ENCODE results near the gene BCL2. TPM values are rescaled to one million over a fixed set of nuclear protein-coding genes. Genes with fewer than 3 reads are reported as not detected.

BCL2 gene
- total RNA-seq, 1 donor from 2014 or later, result 20.5 TPM

DNA sequence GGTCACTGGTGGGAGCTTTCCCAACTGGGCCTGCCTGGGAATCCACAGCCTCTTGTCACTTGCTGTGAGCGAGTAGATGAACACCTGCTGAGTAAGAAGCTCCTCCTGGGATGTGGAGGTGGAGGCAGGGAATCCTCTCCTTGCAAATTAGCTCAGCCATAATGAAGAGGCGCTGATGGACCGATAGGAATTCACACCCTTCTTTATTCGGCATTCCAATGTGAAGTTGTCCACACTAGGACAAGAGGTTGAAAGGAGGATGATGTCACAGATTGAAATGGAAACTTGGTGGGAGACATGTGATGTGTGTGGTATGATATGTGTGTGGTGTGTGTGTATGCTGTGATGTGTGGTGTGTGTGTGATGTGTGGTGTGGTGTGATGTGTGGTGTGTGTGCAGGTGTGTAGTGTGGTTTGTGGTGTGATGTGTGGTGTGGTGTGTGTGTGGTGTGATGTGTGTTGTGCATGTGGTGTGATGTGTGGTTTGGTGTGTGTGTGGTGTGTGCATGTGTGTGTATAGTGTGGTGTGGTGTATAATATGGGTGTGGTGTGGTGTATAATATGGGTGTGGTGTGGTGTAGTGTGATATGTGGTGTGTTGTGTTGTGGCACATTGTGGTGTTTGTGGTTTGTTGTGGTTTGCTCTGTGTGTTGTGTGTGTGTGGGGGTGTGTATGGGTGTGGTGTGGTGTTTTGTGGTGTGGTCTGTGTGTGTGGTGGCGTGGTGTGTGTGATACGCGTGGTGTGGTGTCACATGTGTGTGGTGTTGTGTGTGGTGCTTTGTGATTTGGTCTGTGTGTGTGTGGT, 216.4 kb downstream of the BCL2 start:
- intact Hi-C loops (cut with DNase I), result no loop called here
- no peaks in the 10 kb centered on the region for H3K36me3 ChIP-seq
- H3K27me3 ChIP-seq, result no peaks in the 10 kb centered on the region
- no peak overlapping the region for H3K4me3 ChIP-seq
- TF ChIP-seq, protein P1, sequence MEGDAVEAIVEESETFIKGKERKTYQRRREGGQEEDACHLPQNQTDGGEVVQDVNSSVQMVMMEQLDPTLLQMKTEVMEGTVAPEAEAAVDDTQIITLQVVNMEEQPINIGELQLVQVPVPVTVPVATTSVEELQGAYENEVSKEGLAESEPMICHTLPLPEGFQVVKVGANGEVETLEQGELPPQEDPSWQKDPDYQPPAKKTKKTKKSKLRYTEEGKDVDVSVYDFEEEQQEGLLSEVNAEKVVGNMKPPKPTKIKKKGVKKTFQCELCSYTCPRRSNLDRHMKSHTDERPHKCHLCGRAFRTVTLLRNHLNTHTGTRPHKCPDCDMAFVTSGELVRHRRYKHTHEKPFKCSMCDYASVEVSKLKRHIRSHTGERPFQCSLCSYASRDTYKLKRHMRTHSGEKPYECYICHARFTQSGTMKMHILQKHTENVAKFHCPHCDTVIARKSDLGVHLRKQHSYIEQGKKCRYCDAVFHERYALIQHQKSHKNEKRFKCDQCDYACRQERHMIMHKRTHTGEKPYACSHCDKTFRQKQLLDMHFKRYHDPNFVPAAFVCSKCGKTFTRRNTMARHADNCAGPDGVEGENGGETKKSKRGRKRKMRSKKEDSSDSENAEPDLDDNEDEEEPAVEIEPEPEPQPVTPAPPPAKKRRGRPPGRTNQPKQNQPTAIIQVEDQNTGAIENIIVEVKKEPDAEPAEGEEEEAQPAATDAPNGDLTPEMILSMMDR (IDR thresholded peaks at IDR 0.05), result no peak
- DNase-seq (ENCODE audit: low spot score in 2 of 2), result no peak
- H3K27ac ChIP-seq, result no peak overlapping the region
- H3K9me3 ChIP-seq, result no peaks in the 10 kb centered on the region
- no peaks in the 10 kb centered on the region for H3K4me1 ChIP-seq

DNA sequence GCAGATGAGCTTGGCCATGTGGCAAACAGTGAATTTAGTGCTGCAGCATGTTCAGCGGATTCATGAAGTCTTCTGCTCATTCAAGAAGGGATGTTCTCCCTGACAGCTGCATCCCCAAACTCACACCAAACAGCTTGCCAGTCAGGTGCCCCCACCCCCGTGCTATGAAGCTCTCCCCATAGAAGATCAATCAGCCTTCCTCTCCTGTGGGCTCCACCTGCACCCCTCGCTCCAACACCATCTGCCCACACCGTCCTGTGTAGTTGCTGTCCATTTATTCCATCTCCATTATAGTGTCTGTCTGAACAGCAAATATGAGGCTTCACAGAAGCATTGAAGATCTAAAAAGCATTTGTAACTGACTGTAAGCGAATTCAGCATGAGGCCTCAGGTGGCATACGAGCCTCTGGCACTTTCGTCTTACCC, 218.9 kb downstream of the BCL2 start:
- Histone ChIP-seq H3K4me3 (no peak overlapping the region), H3K36me3 (no peaks in the 10 kb centered on the region), H3K9me3 (no peaks in the 10 kb centered on the region), H3K27ac (no peak overlapping the region), H3K27me3 (no peaks in the 10 kb centered on the region), H3K4me1 (no peaks in the 10 kb centered on the region)
- intact Hi-C loops (cut with DNase I), result no loop called here
- DNase-seq (ENCODE audit: low spot score in 2 of 2), result no peak
- TF ChIP-seq, protein P1 (IDR thresholded peaks at IDR 0.05), result no peak

DNA sequence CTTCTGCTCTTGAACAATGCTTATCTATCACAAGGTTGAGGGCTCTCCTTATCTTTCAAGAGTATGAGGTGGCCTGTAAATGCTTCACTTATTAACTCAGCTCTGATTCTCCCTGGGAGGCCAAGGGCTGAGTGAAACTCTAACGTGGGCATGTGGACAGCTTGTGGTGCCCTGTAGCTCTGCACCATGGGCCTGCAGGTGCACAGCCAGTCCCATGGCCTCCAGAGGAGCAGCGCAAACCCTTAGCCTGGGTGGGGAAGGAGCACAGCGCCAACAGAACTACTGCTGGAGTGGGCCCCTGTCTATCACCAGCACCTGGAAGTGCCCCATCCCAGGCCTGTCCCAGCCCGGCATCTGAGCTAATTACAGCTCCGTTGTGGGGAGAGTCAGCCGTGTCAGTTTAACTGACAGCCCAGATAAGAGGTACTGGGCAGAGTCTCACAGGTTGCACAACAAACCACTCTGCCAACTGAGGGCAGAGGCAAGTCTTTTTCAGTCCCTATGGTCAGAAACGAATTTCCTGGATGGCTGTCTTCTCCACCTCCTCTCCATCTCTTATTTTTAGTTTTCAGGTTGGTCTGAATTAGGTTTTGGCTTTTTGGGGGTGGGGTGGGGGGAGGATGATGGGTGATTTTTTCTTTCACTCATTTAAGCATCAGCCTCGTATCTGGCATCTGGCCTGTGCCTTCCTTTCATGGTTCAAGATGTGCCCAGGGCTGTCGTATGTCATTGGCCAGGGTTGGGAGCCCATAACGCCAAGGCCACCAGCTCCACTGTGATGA, 219.5 kb downstream of the BCL2 start:
- Histone ChIP-seq H3K27me3 (no peaks in the 10 kb centered on the region), H3K4me1 (no peaks in the 10 kb centered on the region), H3K36me3 (no peaks in the 10 kb centered on the region), H3K4me3 (no peak overlapping the region), H3K9me3 (no peaks in the 10 kb centered on the region), H3K27ac (no peak overlapping the region)
- DNase-seq (ENCODE audit: low spot score in 2 of 2), result no peak
- intact Hi-C loops (cut with DNase I), result no loop called here
- TF ChIP-seq, protein P1 (IDR thresholded peaks at IDR 0.05), result no peak

DNA sequence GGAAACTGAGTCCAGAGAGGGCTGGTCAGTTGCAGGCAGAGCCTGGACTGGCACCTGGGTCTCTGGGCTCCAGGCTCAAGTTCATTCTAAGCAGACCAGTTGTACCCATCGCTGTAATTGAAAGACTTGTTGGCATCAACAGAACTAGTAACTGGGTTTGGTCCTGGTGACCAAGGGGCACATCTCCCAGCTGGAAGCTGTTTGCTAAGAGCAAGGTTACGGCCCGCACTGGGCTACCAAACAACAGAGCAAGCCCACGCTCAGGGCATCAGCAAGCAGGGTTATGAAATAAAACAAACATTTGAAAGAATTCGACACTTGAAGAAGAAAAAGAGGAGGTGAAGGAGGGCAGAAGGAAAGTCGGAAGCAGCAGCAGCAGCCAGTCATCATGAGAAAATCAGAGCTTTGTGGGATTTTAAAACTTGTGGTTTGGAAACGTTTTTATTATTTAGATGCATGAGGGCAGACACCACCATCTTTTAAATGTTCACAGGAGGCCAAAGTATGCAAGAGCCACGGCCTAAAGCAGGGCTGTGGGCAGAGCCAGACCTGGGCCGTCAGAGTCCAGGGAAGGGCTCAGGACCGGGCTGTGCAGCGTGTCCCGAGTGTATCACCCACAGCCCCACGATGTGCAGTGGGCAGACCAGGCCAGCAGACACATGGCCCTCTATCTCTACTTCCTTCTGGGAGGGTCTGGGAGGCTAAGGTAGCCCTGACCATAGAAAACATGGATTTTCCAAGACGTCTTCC, 220.3 kb downstream of the BCL2 start:
- H3K27me3 ChIP-seq, result no peaks in the 10 kb centered on the region
- no peak overlapping the region for H3K27ac ChIP-seq
- H3K4me3 ChIP-seq, result no peak overlapping the region
- intact Hi-C loops (cut with DNase I), result no loop called here
- no peak for DNase-seq (ENCODE audit: low spot score in 2 of 2)
- no peaks in the 10 kb centered on the region for H3K36me3 ChIP-seq
- TF ChIP-seq, protein P1 (IDR thresholded peaks at IDR 0.05), result no peak
- no peaks in the 10 kb centered on the region for H3K4me1 ChIP-seq
- H3K9me3 ChIP-seq, result no peaks in the 10 kb centered on the region

DNA sequence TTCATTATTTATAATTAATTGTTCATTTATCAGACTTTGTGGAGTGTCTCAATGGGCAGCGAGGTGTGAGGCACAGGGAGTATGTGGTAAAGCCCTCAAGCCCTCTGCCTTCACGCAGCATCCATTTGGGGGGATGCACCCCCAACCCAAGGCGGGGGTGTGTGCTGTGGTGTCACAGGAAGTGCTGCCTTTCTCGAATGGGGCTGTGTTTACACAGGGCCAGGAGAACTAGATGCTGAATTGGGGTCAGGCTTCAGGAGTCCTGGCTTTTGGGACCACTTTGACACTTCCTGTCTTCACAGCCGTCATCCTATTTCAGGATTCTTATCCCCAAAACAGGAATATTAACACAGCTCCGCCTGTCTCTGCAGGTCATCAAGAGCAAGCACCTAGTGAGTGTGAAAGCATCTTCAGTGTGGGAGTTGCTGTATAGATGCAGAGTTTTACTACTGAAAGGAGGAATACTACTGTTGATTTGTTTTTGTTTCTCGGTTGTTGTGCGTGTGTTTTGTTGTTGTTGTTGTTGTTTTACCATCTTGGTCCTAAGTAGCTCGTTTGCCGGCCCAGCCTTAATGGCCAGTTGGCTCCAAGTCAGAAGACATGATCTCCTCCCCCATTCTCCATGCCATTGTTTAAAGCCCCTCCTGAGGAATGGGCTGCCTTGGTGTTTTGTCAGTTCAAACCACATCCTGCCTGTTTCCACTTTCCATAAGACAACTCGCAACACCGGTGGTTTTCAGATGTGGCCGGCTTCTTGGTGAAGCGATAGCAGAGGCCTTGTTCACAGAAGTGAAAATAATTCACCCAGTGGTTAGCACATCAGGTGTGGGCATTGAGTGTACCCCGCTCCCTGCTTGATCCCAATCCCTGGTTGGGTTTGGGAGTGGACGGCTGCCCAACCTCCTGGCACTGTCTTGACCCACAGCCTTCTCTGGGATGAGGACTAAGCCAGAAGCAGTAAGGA, 221.3 kb downstream of the BCL2 start:
- Histone ChIP-seq H3K4me3 (no peak overlapping the region), H3K36me3 (no peaks in the 10 kb centered on the region), H3K4me1 (no peaks in the 10 kb centered on the region), H3K9me3 (no peaks in the 10 kb centered on the region), H3K27me3 (no peaks in the 10 kb centered on the region), H3K27ac (no peak overlapping the region)
- no peak for DNase-seq (ENCODE audit: low spot score in 2 of 2)
- intact Hi-C loops (cut with DNase I), result no loop called here
- TF ChIP-seq, protein P1 (IDR thresholded peaks at IDR 0.05), result no peak

Measured in ascending aorta (tissue), 2 donors.